MM.1S (cell line): ENCODE measurements around the gene POLR2H.

Experiments used
- CTCF ChIP-seq: fragments of 300-600 bp; sonication (generic); IDR thresholded peaks from 2 replicates; pipeline ENCODE4 v1.5.1; 2016; ENCODE audit warnings: antibody characterized with exemption, low read length, mixed read lengths
- EZH2 ChIP-seq: fragments of 300-600 bp; sonication (generic); optimal IDR thresholded peaks from 2 replicates; pipeline ENCODE3; 2017; ENCODE audit warnings: low read depth, mild to moderate bottlenecking, antibody characterized with exemption, low read length, mixed read lengths
- EZH2phosphoT487 ChIP-seq: fragments of 300-600 bp; sonication (generic); IDR thresholded peaks from 2 replicates; pipeline ENCODE4 v1.6.1; 2018; ENCODE audit warnings: antibody characterized with exemption, low read length

DNA sequence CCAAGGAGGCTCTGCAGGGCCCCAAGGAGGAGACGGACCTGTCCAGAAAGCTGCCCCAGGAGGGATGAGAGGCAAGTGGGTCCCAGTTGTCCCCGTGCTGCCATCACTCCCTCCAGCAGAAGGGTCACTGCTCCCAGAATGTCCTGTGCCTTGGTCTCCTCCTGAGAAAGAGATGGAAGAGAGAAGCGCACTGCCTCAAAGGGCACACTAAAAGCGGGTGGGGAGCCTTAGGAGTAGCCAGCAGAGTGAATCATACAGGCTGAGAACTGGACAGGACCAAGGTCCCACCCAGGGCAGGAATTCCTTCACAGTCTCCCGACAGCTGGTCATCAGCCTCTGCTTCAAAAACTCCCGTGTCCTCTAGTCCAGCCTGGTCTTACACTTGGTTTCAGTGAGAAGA lies 11.9 kb downstream of the POLR2H start:
- TF ChIP-seq CTCF (no peak), EZH2 (no peak), EZH2phosphoT487 (no peak)
